ENCODE measurements around the gene MACROD1. TPM values are rescaled to one million over a fixed set of nuclear protein-coding genes. Genes with fewer than 3 reads are reported as not detected.
A peak's percentile ranks its signal among the peaks of the same experiment; 100 is the strongest.

Gene MACROD1
- total and polyA plus RNA-seq, 9 of the 15 experiments (the other 6 are each of a cell fraction or from before 2014, with no cell fraction given): 1.1 to 60.0 (median 26.4) TPM

GRCh38 chr11:64121663-64122410 lies 44.1 kb downstream of the MACROD1 start (continued):
- TF ChIP-seq SMAD2 (IDR thresholded peaks at IDR 0.05; ENCODE audit: low read depth, low read length) (no peak), ZNF584 (CRISPR knock-in tag; IDR thresholded peaks at IDR 0.05; ENCODE audit: low read depth) (no peak), YY1 (IDR thresholded peaks at IDR 0.05; ENCODE audit: borderline replicate concordance in 1 of 3, control insufficient read depth in 1 of 3, extremely low read depth in 1 of 3, insufficient read depth in 3 of 3, insufficient read length in 1 of 3, insufficient replicate concordance in 2 of 3, low read depth in 1 of 3, low read length in 2 of 3) (peak in 1 of 3 experiments; percentile 9)

- Histone ChIP-seq H3K4me3 (no peak overlapping the region), H3K4me2 (ENCODE audit: insufficient read depth, low read length) (no peak overlapping the region), H3K27me3 (ENCODE audit: control insufficient read depth in 2 of 2, insufficient read depth in 2 of 2, low read length in 2 of 2) (no peaks in the 10 kb centered on the region), H2AFZ (ENCODE audit: low read depth, low read length) (no peak overlapping the region), H3K27ac (ENCODE audit: extremely low read depth, low read depth, low read length) (no peak overlapping the region), H3K9ac (ENCODE audit: insufficient read depth in 1 of 2, low read depth in 2 of 2, low read length in 2 of 2) (no peak overlapping the region; a peak in 1 of 4 replicates), H3K79me2 (ENCODE audit: control insufficient read depth, insufficient read depth, low read length) (no peaks in the 10 kb centered on the region; the same call in 2 of the 3 replicates), H3K9me3 (replicated peaks; ENCODE audit: control insufficient read depth, insufficient read depth, low read depth, low read length) (no peaks in the 10 kb centered on the region), H4K20me1 (replicated peaks; ENCODE audit: control insufficient read depth, insufficient read depth, low read length) (peaks cover 21% of the 10 kb centered on the region), H3K9me1 (ENCODE audit: control insufficient read depth, insufficient read depth, low read length) (peaks cover 4% of the 10 kb centered on the region), H3K36me3 (ENCODE audit: control insufficient read depth, insufficient read depth, low read length) (no peaks in the 10 kb centered on the region), H3K4me1 (replicated peaks in 1 of 2; ENCODE audit: control insufficient read depth in 2 of 2, insufficient read depth in 2 of 2, low read length in 2 of 2) (peaks cover 0 to 23% of the 10 kb centered on the region in 2 experiments; a peak in 1 of 5 replicates)
- WGBS (ENCODE audit: insufficient coverage, low coverage, missing lambda C conversion rate): 70% methylated on average over 13 of the region's 13 CpGs
- intact Hi-C loops (cut with micrococcal nuclease) (no loop called here), in situ Hi-C loops (cut with MboI) (no loop called here)
- DNase-seq (ENCODE audit: extremely low read depth in 1 of 4, low spot score in 3 of 4): no peak
- POLR2A ChIA-PET: interaction anchor here (0.5 to 0.9 kb wide), 5 partner anchors 47 to 1319 kb away, joined by 3 to 4 read pairs (median 3); partner anchors contain the start of gene COX8A
- no peak for ATAC-seq
- no TSS peak for BruUV-seq (replicated peaks)
- CTCF ChIA-PET (ENCODE audit: low intra/inter-chr PET ratio): no interaction called here
- no peak for FAIRE-seq
- TF ChIP-seq NR1H2 (CRISPR knock-in tag; IDR thresholded peaks at IDR 0.05): no peak
- TF ChIP-seq ILF3 (IDR thresholded peaks at IDR 0.05; ENCODE audit: borderline replicate concordance): no peak
- no peak for TF ChIP-seq HLTF (IDR thresholded peaks at IDR 0.05)
- no peak for TF ChIP-seq PATZ1 (CRISPR knock-in tag; IDR thresholded peaks at IDR 0.05; ENCODE audit: borderline replicate concordance)
- TF ChIP-seq EHMT2 (IDR thresholded peaks at IDR 0.05): no peak
- no peak for TF ChIP-seq SUPT5H (IDR thresholded peaks at IDR 0.05)
- no peak for TF ChIP-seq PRDM10 (IDR thresholded peaks at IDR 0.05; ENCODE audit: partially characterized antibody)
- no peak for TF ChIP-seq ZC3H8 (IDR thresholded peaks at IDR 0.05)
- TF ChIP-seq FOXJ3 (CRISPR knock-in tag; IDR thresholded peaks at IDR 0.05): no peak
- no peak for TF ChIP-seq HIVEP1 (CRISPR knock-in tag; IDR thresholded peaks at IDR 0.05)
- TF ChIP-seq SRF (CRISPR knock-in tag; IDR thresholded peaks at IDR 0.05): no peak
Measured at GRCh38 chr11:64120951-64121569, 44.9 kb downstream of the MACROD1 start.
